Right lobe of liver (tissue), 4 donors: ENCODE measurements around the gene LRRC37B.
"Not testable (repeated sequence)": the region's sequence is repeated elsewhere in the genome, so short reads cannot be mapped to it uniquely, and the experiment has no call there.

ENCODE experiments used
- POLR2A ChIP-seq: fragments of 450-650 bp; IDR thresholded peaks from one replicate; pipeline ENCODE4 v1.6.1; 2017; ENCODE audit warnings: antibody characterized with exemption, mild to moderate bottlenecking
- TF ChIP-seq, protein P1 (sequence below), 4 donors: fragments of 200-600 bp in 3 of 4; fragments of 450-650 bp in 1 of 4; IDR thresholded peaks; one replicate each; pipeline versions ENCODE4 v1.5.1 to v1.8.0; 2016 to 2022; ENCODE audit warnings: antibody characterized with exemption in 4 of 4, mild to moderate bottlenecking in 2 of 4
- donor health status: DM: no; HTN: no; CAD: no.
- donor health status: DM: no; HTN: no; CAD: no.
- donor health status: DM: no; HTN: yes; CAD: no.

- TF ChIP-seq POLR2A = not testable (repeated sequence)
- TF ChIP-seq, protein P1, sequence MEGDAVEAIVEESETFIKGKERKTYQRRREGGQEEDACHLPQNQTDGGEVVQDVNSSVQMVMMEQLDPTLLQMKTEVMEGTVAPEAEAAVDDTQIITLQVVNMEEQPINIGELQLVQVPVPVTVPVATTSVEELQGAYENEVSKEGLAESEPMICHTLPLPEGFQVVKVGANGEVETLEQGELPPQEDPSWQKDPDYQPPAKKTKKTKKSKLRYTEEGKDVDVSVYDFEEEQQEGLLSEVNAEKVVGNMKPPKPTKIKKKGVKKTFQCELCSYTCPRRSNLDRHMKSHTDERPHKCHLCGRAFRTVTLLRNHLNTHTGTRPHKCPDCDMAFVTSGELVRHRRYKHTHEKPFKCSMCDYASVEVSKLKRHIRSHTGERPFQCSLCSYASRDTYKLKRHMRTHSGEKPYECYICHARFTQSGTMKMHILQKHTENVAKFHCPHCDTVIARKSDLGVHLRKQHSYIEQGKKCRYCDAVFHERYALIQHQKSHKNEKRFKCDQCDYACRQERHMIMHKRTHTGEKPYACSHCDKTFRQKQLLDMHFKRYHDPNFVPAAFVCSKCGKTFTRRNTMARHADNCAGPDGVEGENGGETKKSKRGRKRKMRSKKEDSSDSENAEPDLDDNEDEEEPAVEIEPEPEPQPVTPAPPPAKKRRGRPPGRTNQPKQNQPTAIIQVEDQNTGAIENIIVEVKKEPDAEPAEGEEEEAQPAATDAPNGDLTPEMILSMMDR (IDR thresholded peaks at IDR 0.05) = not testable (repeated sequence)
These were observed 79.7 kb downstream of the LRRC37B start for GRCh38 chr17:32086833-32087232.
